Brain microvascular endothelial cell (primary cell): ENCODE measurements around the gene HPS1.

ENCODE experiments used
- DNase-seq: peaks from one replicate; pipeline ENCODE4 v3.0.0-alpha.2; 2020
- H3K27ac ChIP-seq: fragments of 250-450 bp; sonication (Bioruptor Pico); 2 replicates; pipeline ENCODE4 v1.5.1; 2020; ENCODE audit warnings: mild to moderate bottlenecking, moderate library complexity
- H3K27me3 ChIP-seq: fragments of 250-450 bp; sonication (Bioruptor Pico); replicated peaks from 2 replicates; pipeline ENCODE4 v1.5.1; 2020; ENCODE audit warnings: mild to moderate bottlenecking
- H3K36me3 ChIP-seq: fragments of 250-450 bp; sonication (Bioruptor Pico); replicated peaks from 2 replicates; pipeline ENCODE4 v1.5.1; 2020; ENCODE audit warnings: mild to moderate bottlenecking
- H3K4me3 ChIP-seq: 2 replicates; pipeline ENCODE4 v1.5.1; 2011; ENCODE audit warnings: low read depth, mild to moderate bottlenecking, control low read depth, low read length, moderate library complexity
- in situ Hi-C: cut with HindIII; loops from 2 replicates; pipeline ENCODE4 v1.10.0; 2017; ENCODE audit warnings: low sequenced_read_pairs, low pct_ligation_motif_present
- TF ChIP-seq, protein P1 (sequence below): IDR thresholded peaks from 2 replicates; pipeline ENCODE4 v1.5.1; 2011; ENCODE audit warnings: low read depth, mild to moderate bottlenecking, moderate library complexity, low read length, control low read depth, inconsistent platforms; ENCODE audit errors: missing control alignments

HPS1 gene

DNA sequence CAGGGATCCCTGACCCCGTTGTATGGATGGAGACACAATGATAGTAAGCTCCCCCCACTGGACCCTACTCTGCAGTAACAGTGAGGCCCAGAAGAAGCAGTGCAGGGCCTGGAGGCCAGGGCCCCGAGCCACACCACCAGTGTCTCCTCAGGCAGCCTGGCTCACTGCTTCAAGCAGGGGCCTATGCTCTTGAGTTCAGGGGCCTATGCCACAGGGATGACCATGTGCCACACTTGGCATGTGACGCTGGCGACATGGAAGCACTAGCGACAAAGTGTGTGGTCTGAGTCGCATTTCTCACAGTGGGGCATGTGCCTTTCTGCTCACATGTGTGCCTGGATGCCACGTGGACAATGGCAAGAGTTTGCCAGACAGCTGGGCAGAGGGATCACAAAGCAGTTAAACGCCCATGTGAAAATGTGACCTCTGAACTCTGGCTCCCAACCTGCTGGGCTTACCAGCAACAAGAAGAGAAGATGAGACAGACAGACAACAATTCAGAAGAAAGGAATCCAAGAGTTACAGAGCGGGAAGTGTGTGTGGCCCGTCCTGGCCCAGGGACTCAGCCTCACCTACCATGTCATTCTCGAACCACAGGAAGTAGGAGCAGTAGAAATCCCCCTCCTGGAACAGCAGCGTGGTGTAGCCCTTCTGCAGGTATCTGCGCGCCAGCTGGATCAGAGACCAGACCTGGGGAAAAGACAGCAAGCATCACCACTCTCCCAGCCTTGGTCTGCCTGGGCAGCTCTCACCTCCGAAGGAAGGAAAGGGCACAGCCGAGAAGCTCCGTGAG is 27.1 kb downstream of the HPS1 start:
- TF ChIP-seq, protein P1, sequence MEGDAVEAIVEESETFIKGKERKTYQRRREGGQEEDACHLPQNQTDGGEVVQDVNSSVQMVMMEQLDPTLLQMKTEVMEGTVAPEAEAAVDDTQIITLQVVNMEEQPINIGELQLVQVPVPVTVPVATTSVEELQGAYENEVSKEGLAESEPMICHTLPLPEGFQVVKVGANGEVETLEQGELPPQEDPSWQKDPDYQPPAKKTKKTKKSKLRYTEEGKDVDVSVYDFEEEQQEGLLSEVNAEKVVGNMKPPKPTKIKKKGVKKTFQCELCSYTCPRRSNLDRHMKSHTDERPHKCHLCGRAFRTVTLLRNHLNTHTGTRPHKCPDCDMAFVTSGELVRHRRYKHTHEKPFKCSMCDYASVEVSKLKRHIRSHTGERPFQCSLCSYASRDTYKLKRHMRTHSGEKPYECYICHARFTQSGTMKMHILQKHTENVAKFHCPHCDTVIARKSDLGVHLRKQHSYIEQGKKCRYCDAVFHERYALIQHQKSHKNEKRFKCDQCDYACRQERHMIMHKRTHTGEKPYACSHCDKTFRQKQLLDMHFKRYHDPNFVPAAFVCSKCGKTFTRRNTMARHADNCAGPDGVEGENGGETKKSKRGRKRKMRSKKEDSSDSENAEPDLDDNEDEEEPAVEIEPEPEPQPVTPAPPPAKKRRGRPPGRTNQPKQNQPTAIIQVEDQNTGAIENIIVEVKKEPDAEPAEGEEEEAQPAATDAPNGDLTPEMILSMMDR = no peak
- Histone ChIP-seq H3K27ac (no peak overlapping the region), H3K36me3 (no peaks in the 10 kb centered on the region), H3K27me3 (no peaks in the 10 kb centered on the region), H3K4me3 (no peak overlapping the region)
- DNase-seq = no peak
- in situ Hi-C loops = no loop called here

DNA sequence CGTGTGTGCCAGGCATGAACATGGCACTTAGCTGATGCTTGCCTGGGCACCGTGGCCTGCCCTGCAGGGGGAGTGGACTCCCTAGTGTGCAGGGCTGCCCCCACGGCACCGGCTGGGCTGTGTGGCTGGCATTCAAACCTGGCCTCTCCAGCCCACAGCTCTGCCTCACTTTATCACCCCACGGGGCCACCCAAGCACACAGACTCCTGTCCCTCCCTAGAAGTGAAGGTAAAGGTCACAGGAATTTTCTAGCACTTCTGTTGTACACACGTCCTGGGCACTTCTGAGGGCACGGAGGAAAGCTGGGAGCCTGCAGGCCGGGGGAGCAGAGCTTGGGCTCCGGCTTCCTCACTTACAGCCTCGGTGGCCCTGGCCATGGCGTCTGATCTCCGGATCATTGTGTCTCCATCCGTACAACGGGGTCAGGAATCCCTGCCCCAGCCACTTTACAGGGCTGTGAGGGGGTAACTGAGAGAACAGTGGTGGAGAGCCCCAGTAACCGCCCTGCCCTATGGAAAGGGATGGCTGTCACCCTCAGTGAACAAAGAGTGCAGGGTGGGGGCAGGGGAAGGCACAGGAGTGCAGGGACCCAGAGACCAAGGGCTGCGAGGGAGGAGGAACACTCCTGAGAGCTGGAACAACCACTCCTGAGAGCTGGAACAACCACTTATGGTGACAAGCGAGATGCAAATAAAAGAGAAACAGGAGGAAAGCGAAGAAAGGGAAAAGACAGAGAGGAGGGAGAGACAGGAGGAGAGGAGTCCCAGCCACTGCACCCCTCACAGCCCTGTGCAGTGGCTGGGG is 27.9 kb downstream of the HPS1 start:
- H3K27me3 ChIP-seq = no peaks in the 10 kb centered on the region
- no peaks in the 10 kb centered on the region for H3K36me3 ChIP-seq
- H3K27ac ChIP-seq = no peak overlapping the region
- TF ChIP-seq, protein P1 = no peak
- in situ Hi-C loops = no loop called here
- H3K4me3 ChIP-seq = no peak overlapping the region
- no peak for DNase-seq

DNA sequence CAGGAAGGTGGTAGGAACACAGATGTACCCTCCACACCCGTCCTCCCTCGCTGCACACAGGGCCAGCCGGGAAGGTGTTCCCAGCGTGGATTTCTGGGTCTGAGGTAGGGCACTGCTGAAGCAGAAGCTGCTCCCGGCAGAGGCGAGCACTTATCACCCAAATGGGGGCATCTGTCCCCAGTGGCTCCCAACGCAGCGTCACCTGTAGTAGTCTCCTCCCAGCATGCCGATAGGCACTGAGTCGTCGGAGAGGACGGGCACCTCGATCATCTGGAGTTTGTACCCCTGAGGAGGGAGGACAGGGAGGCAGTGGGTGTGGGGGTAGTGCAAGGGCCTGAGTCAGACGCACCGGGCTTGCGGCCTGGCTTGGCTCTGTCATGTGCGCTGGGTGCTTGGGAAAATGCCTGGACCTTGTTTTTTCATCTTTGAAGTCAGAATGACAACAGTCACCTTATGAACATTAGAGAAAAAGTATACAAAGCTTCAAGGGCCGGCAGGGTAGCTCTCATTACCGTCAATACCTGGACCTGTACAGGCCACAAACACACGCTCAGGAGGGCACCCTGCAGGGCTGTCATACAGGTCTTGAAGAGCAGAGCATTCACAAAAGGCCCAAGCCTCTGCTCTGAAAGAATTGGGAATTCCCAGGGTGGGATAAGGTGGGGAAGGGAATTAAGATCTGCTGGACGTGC is 28.6 kb downstream of the HPS1 start:
- no peak overlapping the region for H3K4me3 ChIP-seq
- TF ChIP-seq, protein P1 = no peak
- no peaks in the 10 kb centered on the region for H3K27me3 ChIP-seq
- in situ Hi-C loops = no loop called here
- no peak for DNase-seq
- H3K36me3 ChIP-seq = no peaks in the 10 kb centered on the region
- no peak overlapping the region for H3K27ac ChIP-seq

DNA sequence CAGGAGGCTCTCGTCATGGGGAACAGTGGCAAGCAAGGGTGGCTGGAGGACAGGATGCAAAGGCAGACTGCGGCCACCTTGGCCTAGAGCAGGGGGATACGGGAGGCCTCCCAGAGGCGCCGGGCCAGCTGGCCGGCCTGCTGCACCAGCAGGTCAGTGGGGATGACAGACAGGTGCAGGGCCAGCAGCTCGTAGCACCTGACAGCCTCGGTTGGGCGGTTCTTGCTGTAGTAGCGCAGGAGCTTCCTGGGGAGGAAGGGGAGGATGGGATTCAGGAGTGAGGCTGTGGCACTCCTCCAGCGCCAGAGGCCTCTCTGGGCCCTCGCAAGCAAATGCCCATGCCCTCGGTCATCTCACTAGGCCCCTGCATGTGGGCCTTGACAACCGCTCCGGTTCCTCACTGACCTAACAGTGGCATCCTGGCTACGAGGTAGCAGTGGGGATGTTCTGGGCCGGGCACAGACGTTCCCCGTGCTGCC is 29.2 kb downstream of the HPS1 start:
- Histone ChIP-seq H3K27me3 (no peaks in the 10 kb centered on the region), H3K36me3 (no peaks in the 10 kb centered on the region), H3K27ac (no peak overlapping the region), H3K4me3 (no peak overlapping the region)
- TF ChIP-seq, protein P1 = no peak
- no peak for DNase-seq
- in situ Hi-C loops = no loop called here

DNA sequence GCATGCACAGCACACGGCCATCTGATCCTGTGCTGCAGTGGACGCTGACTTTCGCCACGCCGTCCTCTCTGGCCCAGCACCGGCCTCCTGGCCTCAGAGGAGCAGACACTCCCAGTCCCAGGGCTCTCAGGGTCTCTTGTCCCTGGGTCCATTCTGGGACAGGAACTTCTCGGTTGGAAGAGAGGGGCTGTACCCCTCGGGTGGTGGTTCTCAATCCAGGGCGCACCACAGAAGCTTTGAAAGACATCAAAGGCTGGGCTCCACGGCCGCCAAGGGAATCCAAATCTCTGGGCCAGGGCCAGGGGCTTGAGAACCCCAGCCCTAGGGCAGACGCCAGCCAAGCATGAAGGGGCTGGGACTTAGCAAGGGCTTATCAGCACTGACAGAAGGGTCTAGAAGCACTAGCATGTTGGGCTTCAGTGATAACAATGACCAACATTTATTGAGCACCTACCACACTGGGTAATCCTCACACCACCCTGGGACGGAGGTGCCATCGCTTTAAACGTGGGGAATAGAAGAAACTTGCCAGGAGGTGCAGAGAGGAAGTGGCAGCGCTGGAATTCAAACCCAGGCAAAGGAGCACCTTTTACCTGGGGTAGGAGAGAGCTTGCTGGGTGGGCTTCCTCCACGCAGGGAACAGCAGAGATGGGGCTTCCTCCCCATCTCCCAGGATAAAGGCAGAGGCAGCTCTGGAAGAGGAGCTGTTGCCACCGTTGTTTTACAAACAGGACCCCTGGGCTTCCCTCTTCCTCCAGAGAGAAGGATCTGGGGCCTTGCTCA is 29.9 kb downstream of the HPS1 start:
- Histone ChIP-seq H3K36me3 (no peaks in the 10 kb centered on the region), H3K4me3 (no peak overlapping the region), H3K27me3 (no peaks in the 10 kb centered on the region), H3K27ac (no peak overlapping the region)
- DNase-seq = no peak
- in situ Hi-C loops = no loop called here
- TF ChIP-seq, protein P1 = no peak
